ENCODE results near the gene MYH11. TPM values are rescaled to one million over a fixed set of nuclear protein-coding genes. Genes with fewer than 3 reads are reported as not detected.

MYH11 gene
- polyA plus RNA-seq, 1 donor from 2014 or later, result not detected

GRCh38 chr16:15736529-15736928 lies 120.3 kb downstream of the MYH11 start:
- Histone ChIP-seq H4K20me1 (ENCODE audit: insufficient read depth) (no peaks in the 10 kb centered on the region), H3K27me3 (ENCODE audit: insufficient read depth, low read depth, low read length) (no peaks in the 10 kb centered on the region), H3K79me2 (replicated peaks; ENCODE audit: insufficient read depth, low read length) (no peaks in the 10 kb centered on the region), H3K27ac (ENCODE audit: low read length) (no peak overlapping the region), H3K9me2 (ENCODE audit: insufficient read depth, low read length) (no peaks in the 10 kb centered on the region), H3K9ac (ENCODE audit: low read length) (no peak overlapping the region), H3F3A (ENCODE audit: insufficient read depth, low read length, poor library complexity, severe bottlenecking) (no peaks in the 10 kb centered on the region), H3K4me2 (ENCODE audit: low read length) (no peak overlapping the region), H3K4me3 (ENCODE audit: low read length) (no peak overlapping the region), H2AFZ (ENCODE audit: low read depth, low read length) (no peak overlapping the region), H3K36me3 (ENCODE audit: insufficient read depth, low read length) (no peaks in the 10 kb centered on the region), H3K9me3 (ENCODE audit: low read length) (no peaks in the 10 kb centered on the region)
- TF ChIP-seq SMC3 (conservative IDR thresholded peaks at IDR 0.05; ENCODE audit: poor library complexity) (no peak), REST (IDR thresholded peaks at IDR 0.05; ENCODE audit: borderline replicate concordance) (no peak), TAF1 (IDR thresholded peaks at IDR 0.05; ENCODE audit: low read depth) (no peak), POLR2AphosphoS5 (IDR thresholded peaks at IDR 0.05) (no peak), MXI1 (conservative IDR thresholded peaks at IDR 0.05; ENCODE audit: poor library complexity, severe bottlenecking) (no peak), EP300 (conservative IDR thresholded peaks at IDR 0.05; ENCODE audit: poor library complexity, severe bottlenecking) (no peak), EZH2 (IDR thresholded peaks at IDR 0.05; ENCODE audit: borderline replicate concordance, insufficient read depth, low read length, poor library complexity, severe bottlenecking) (no peak), RAD21 (conservative IDR thresholded peaks at IDR 0.05) (no peak)
- TF ChIP-seq, protein P1, sequence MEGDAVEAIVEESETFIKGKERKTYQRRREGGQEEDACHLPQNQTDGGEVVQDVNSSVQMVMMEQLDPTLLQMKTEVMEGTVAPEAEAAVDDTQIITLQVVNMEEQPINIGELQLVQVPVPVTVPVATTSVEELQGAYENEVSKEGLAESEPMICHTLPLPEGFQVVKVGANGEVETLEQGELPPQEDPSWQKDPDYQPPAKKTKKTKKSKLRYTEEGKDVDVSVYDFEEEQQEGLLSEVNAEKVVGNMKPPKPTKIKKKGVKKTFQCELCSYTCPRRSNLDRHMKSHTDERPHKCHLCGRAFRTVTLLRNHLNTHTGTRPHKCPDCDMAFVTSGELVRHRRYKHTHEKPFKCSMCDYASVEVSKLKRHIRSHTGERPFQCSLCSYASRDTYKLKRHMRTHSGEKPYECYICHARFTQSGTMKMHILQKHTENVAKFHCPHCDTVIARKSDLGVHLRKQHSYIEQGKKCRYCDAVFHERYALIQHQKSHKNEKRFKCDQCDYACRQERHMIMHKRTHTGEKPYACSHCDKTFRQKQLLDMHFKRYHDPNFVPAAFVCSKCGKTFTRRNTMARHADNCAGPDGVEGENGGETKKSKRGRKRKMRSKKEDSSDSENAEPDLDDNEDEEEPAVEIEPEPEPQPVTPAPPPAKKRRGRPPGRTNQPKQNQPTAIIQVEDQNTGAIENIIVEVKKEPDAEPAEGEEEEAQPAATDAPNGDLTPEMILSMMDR (IDR thresholded peaks at IDR 0.05; ENCODE audit: poor library complexity, severe bottlenecking), result no peak

DNA sequence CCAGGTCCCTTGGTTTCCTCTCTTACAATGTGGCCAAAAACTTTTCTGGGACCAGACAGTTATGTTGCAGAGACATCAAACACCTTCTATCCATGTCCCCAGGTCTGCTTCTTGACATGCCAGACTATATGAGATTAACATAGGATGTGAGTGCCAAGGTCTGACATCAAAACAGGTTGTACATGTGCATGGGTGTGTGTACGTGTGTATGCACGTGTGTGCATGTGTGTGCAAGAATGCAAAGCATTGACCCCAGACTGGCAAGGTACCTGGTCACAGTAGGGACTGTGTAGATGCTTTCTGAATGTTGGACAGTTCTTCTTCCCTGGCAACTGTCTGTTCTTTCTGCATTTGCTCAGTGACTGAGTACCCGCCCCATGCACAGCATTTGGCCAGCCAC lies 121.2 kb downstream of the MYH11 start:
- Histone ChIP-seq H3K4me2 (ENCODE audit: low read length) (no peak overlapping the region), H3K79me2 (replicated peaks; ENCODE audit: insufficient read depth, low read length) (no peaks in the 10 kb centered on the region), H3K36me3 (ENCODE audit: insufficient read depth, low read length) (no peaks in the 10 kb centered on the region), H3K27ac (ENCODE audit: low read length) (no peak overlapping the region), H3K9me3 (ENCODE audit: low read length) (no peaks in the 10 kb centered on the region), H3K9ac (ENCODE audit: low read length) (no peak overlapping the region), H3K4me3 (ENCODE audit: low read length) (no peak overlapping the region), H3F3A (ENCODE audit: insufficient read depth, low read length, poor library complexity, severe bottlenecking) (no peaks in the 10 kb centered on the region), H3K9me2 (ENCODE audit: insufficient read depth, low read length) (no peaks in the 10 kb centered on the region), H4K20me1 (ENCODE audit: insufficient read depth) (no peaks in the 10 kb centered on the region), H3K27me3 (ENCODE audit: insufficient read depth, low read depth, low read length) (no peaks in the 10 kb centered on the region), H2AFZ (ENCODE audit: low read depth, low read length) (no peak overlapping the region)
- TF ChIP-seq POLR2AphosphoS5 (IDR thresholded peaks at IDR 0.05), result no peak
- TF ChIP-seq EP300 (conservative IDR thresholded peaks at IDR 0.05; ENCODE audit: poor library complexity, severe bottlenecking), result no peak
- no peak for TF ChIP-seq SMC3 (conservative IDR thresholded peaks at IDR 0.05; ENCODE audit: poor library complexity)
- TF ChIP-seq TAF1 (IDR thresholded peaks at IDR 0.05; ENCODE audit: low read depth), result no peak
- no peak for TF ChIP-seq REST (IDR thresholded peaks at IDR 0.05; ENCODE audit: borderline replicate concordance)
- TF ChIP-seq MXI1 (conservative IDR thresholded peaks at IDR 0.05; ENCODE audit: poor library complexity, severe bottlenecking), result no peak
- TF ChIP-seq RAD21 (conservative IDR thresholded peaks at IDR 0.05), result no peak
- no peak for TF ChIP-seq EZH2 (IDR thresholded peaks at IDR 0.05; ENCODE audit: borderline replicate concordance, insufficient read depth, low read length, poor library complexity, severe bottlenecking)
- TF ChIP-seq, protein P1 (IDR thresholded peaks at IDR 0.05; ENCODE audit: poor library complexity, severe bottlenecking), result no peak

Data from neural cell (in vitro differentiated cells).